ENCODE measurements around the gene ANKRD63. TPM values are rescaled to one million over a fixed set of nuclear protein-coding genes. Genes with fewer than 3 reads are reported as not detected.

The ANKRD63 gene
- total and polyA plus RNA-seq, 2 of the 8 experiments (the other 6 are each of a cell fraction or from before 2014, with no cell fraction given), result 0.18 to 0.26 TPM

DNA sequence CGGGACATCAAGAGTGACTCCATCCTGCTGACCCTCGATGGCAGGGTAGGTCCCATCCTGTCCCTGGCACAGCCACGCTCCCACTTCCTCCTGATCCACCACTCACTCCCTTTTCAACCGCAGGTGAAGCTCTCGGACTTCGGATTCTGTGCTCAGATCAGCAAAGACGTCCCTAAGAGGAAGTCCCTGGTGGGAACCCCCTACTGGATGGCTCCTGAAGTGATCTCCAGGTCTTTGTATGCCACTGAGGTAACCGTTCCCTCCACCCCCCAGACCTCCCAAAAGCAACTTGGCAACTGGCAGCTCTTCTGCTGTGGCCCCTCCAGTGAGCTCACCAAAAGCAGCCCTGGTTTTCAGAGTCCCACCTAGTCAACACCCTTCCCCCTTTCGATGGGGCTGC is 9.4 kb downstream of the ANKRD63 start:
- 87% methylated on average over 8 of the region's 9 CpGs; no CpG with 5 or more reads in 1 of the 2 experiments for WGBS, 2 experiments (ENCODE audit: extremely low coverage in 1 of 2, insufficient coverage in 1 of 2, insufficient read length in 1 of 2, insufficient replicate concordance in 2 of 2, low coverage in 1 of 2, low lambda C conversion rate in 2 of 2, missing lambda C conversion rate in 1 of 2)
- no peak for FAIRE-seq

More for the DNA sequence above, 9.4 kb downstream of the ANKRD63 start:
- H4K20me1 ChIP-seq (replicated peaks in 1 of 2; ENCODE audit: control insufficient read depth in 1 of 2, insufficient read depth in 2 of 2, low read length in 2 of 2), result no peaks in the 10 kb centered on the region
- H3K79me2 ChIP-seq (ENCODE audit: control insufficient read depth in 1 of 2, insufficient read depth in 2 of 2, low read length in 2 of 2), result no peaks in the 10 kb centered on the region
- H3K4me3 ChIP-seq (ENCODE audit: extremely low read depth in 1 of 4, insufficient read depth in 2 of 4, low read depth in 3 of 4, low read length in 4 of 4), result no peak overlapping the region
- H3K23ac ChIP-seq (ENCODE audit: insufficient read length), result no peak overlapping the region
- H3K79me1 ChIP-seq (ENCODE audit: low read depth, low read length), result no peaks in the 10 kb centered on the region
- CTCF ChIA-PET (ENCODE audit: partially characterized antibody), result interaction anchor here (0.6 to 27.9 kb wide), 46 partner anchors 11 to 1359 kb away, joined by 3 to 1340 read pairs (median 6); partner anchors contain the start of genes ANKRD63, BMF, CCDC9B and FSIP1
- no peaks in the 10 kb centered on the region; a peak in 3 of 7 replicates for H3K4me1 ChIP-seq (replicated peaks in 1 of 4; ENCODE audit: control insufficient read depth in 3 of 4, insufficient read depth in 4 of 4, low read length in 3 of 4)
- H2BK12ac ChIP-seq (ENCODE audit: low read depth, low read length), result no peak overlapping the region
- H2AFZ ChIP-seq (ENCODE audit: low read length), result no peak overlapping the region
- no peak overlapping the region for H2AK5ac ChIP-seq (ENCODE audit: low read depth, low read length)
- H2BK120ac ChIP-seq (replicated peaks; ENCODE audit: low read depth, low read length), result no peak overlapping the region
- DNase-seq (ENCODE audit: low read depth in 1 of 2, low spot score in 2 of 2), result no peak
- H3K56ac ChIP-seq (replicated peaks; ENCODE audit: insufficient read length, low read depth, low read length), result no peak overlapping the region
- H3K27ac ChIP-seq (ENCODE audit: low read depth, low read length), result no peak overlapping the region
- H2BK5ac ChIP-seq (ENCODE audit: low read depth, low read length), result no peak overlapping the region; the same call in 1 of the 2 replicates
- no peak overlapping the region for H3K4me2 ChIP-seq (ENCODE audit: insufficient read depth in 1 of 2, low read depth in 2 of 2, low read length in 2 of 2)
- no peak overlapping the region for H4K5ac ChIP-seq (ENCODE audit: insufficient read length, low read depth, low read length)
- H3K18ac ChIP-seq (ENCODE audit: extremely low read depth, low read length), result no peak overlapping the region
- no peaks in the 10 kb centered on the region for H3K9me3 ChIP-seq (ENCODE audit: insufficient read depth in 2 of 2, low read depth in 1 of 2, low read length in 1 of 2)
- H4K8ac ChIP-seq (ENCODE audit: extremely low read depth, insufficient read depth, low read length), result no peak overlapping the region
- POLR2A ChIA-PET (ENCODE audit: partially characterized antibody), result interaction anchor here (0.6 to 2.7 kb wide), 12 partner anchors 10 to 224 kb away, joined by 3 to 11 read pairs (median 4); partner anchors contain the start of genes BMF and PAK6
- TF ChIP-seq, protein P1, sequence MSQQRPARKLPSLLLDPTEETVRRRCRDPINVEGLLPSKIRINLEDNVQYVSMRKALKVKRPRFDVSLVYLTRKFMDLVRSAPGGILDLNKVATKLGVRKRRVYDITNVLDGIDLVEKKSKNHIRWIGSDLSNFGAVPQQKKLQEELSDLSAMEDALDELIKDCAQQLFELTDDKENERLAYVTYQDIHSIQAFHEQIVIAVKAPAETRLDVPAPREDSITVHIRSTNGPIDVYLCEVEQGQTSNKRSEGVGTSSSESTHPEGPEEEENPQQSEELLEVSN (IDR thresholded peaks at IDR 0.05), result no peak
- TF ChIP-seq RAD21 (IDR thresholded peaks at IDR 0.05 in 1 of 2, conservative IDR thresholded peaks at IDR 0.05 in 1 of 2; ENCODE audit: low read depth in 2 of 2, low read length in 2 of 2), result 0 out of 4 replicates have a peak, but pooled peaks of 1 of the 2 experiments have one; percentile 1
- TF ChIP-seq, protein P2, sequence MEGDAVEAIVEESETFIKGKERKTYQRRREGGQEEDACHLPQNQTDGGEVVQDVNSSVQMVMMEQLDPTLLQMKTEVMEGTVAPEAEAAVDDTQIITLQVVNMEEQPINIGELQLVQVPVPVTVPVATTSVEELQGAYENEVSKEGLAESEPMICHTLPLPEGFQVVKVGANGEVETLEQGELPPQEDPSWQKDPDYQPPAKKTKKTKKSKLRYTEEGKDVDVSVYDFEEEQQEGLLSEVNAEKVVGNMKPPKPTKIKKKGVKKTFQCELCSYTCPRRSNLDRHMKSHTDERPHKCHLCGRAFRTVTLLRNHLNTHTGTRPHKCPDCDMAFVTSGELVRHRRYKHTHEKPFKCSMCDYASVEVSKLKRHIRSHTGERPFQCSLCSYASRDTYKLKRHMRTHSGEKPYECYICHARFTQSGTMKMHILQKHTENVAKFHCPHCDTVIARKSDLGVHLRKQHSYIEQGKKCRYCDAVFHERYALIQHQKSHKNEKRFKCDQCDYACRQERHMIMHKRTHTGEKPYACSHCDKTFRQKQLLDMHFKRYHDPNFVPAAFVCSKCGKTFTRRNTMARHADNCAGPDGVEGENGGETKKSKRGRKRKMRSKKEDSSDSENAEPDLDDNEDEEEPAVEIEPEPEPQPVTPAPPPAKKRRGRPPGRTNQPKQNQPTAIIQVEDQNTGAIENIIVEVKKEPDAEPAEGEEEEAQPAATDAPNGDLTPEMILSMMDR (IDR thresholded peaks at IDR 0.05; ENCODE audit: control extremely low read depth in 1 of 3, insufficient read depth in 1 of 3, low read depth in 1 of 3, low read length in 3 of 3), result peak in 1 of 3 experiments; percentile 10; a peak in 1 of 4 replicates
- no peak overlapping the region for H3K9ac ChIP-seq (replicated peaks in 1 of 4; ENCODE audit: extremely low read depth in 1 of 4, low read depth in 3 of 4, low read length in 3 of 4)
- no peak overlapping the region for H3K4ac ChIP-seq (replicated peaks; ENCODE audit: insufficient read length, low read depth, low read length)
- no peak overlapping the region for H2BK15ac ChIP-seq (ENCODE audit: low read length)
- H3K14ac ChIP-seq (ENCODE audit: insufficient read length), result no peak overlapping the region
- H3K27me3 ChIP-seq (replicated peaks in 1 of 4; ENCODE audit: control insufficient read depth in 3 of 4, extremely low read depth in 1 of 4, insufficient read depth in 3 of 4, low read length in 3 of 4), result no peaks in the 10 kb centered on the region
- no peak overlapping the region for H4K91ac ChIP-seq (replicated peaks; ENCODE audit: insufficient read length, low read length)
- no peaks in the 10 kb centered on the region; a peak in 1 of 8 replicates for H3K36me3 ChIP-seq (ENCODE audit: control insufficient read depth in 2 of 4, insufficient read depth in 4 of 4, low read length in 3 of 4)
- no peak overlapping the region for H2BK20ac ChIP-seq (ENCODE audit: low read length)
- no peaks in the 10 kb centered on the region for H3K23me2 ChIP-seq (ENCODE audit: low read depth, low read length)

Measured in H1 (cell line).